GM10266 (cell line): ENCODE measurements around the gene OBSCN.

ENCODE experiments used
- DNase-seq: peaks from one replicate; pipeline ENCODE4 v3.0.0; 2012; ENCODE audit errors: extremely low spot score
- CTCF ChIP-seq: IDR thresholded peaks from 2 replicates; pipeline ENCODE4 v1.5.1; 2012; ENCODE audit warnings: mild to moderate bottlenecking, low read depth; ENCODE audit not compliant: control insufficient read depth, insufficient read depth; ENCODE audit errors: missing control alignments

The OBSCN gene

GRCh38 chr1:228277491-228278431, 69.9 kb downstream of the OBSCN start:
- no peak for DNase-seq
- TF ChIP-seq CTCF: no peak

DNA sequence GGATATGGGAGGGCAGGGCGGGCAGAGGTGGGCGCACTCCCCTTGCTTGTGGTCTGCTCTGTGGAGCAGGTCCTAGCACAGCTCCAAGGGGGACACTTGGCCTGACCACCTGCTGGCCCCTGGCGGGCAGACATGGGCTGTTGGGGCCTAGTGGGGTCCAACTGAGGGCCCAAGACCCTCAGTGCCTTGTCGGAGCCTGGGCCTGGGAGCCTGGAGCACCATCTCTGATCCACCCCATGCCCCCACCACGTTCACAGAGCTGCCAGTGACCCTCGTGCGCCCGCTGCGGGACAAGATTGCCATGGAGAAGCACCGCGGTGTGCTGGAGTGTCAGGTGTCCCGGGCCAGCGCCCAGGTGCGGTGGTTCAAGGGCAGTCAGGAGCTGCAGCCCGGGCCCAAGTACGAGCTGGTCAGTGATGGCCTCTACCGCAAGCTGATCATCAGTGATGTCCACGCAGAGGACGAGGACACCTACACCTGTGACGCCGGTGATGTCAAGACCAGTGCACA, 70.6 kb downstream of the OBSCN start:
- DNase-seq: no peak
- TF ChIP-seq CTCF: no peak

DNA sequence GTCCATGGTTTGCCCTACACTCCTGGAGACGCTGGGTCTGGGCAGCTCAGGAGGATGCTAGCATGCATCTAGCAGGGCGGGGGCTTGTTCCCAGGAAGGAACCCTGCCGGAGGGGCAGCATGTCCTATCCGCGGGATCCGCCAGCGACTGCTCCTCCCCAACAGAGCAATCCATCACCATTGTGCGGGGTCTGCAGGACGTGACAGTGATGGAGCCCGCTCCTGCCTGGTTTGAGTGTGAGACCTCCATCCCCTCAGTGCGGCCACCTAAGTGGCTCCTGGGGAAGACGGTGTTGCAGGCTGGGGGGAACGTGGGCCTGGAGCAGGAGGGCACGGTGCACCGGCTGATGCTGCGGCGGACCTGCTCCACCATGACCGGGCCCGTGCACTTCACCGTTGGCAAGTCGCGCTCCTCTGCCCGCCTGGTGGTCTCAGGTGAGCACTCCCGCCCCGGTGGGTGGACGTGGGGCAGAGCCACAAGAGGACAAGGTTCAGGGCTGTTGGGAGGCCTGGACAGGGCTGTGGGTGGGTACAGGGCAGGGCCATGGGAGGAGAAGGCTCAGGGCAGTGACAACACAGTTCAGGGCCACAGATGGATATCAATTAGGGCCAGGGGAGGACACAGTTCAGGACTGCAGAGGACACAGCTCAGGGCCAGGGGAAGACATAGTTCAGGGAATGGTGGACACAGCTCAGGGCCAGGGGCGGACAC, 71.3 kb downstream of the OBSCN start:
- DNase-seq: no peak
- no peak for TF ChIP-seq CTCF

- DNase-seq: no peak
- TF ChIP-seq CTCF: no peak
Measured at GRCh38 chr1:228279722-228280105, 71.9 kb downstream of the OBSCN start.

DNA sequence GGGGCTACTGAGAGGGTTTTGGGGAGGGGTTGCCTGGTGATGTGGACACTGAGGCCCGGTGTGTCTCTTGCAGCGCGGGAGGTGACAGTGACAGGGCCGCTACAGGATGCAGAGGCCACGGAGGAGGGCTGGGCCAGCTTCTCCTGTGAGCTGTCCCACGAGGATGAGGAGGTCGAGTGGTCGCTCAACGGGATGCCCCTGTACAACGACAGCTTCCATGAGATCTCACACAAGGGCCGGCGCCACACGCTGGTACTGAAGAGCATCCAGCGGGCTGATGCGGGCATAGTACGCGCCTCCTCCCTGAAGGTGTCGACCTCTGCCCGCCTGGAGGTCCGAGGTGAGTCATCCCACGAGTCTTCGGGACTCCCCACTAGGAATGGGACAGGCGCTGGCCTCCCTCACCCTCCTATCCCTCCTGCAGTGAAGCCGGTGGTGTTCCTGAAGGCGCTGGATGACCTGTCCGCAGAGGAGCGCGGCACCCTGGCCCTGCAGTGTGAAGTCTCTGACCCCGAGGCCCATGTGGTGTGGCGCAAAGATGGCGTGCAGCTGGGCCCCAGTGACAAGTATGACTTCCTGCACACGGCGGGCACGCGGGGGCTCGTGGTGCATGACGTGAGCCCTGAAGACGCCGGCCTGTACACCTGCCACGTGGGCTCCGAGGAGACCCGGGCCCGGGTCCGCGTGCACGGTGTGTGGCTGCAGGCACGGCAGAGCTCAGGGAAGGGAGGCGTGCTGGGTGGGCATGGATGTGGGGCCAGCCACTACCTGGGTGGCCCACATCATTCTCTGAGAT, 72.5 kb downstream of the OBSCN start:
- no peak for DNase-seq
- TF ChIP-seq CTCF: no peak

DNA sequence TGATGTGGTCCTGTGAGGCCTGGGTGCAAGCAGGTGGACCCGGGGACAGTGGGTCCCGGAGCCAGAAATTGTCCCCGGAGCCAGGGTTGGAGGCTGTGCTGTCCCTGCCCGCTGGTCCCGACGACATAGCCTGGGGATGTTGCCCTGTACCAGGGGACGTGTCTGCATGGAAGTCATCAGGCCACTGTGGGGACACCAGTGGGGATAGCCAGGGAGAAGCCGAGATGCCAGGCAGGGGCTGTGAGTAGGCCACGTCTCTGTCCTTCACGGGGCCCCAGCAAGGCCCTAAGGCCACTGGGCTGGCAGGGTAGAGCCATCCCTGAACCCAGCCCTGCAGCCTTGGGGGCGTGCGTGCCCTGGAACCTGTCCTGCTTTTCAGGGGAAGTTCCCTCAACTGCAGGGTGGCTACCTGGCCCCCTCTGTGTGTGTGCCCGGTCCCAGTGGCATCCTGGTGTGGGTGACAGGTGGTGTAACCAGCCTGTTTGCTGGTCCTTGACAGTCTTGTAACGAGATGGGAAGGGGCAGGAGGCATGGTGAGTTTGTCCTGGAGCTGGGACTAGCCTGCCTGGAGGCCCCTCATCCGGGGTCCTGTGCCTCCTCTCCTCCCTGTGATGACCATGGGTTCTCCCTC, 73.2 kb downstream of the OBSCN start:
- no peak for DNase-seq
- no peak for TF ChIP-seq CTCF
